ENCODE data around the gene P2RY12. TPM values are rescaled to one million over a fixed set of nuclear protein-coding genes. Genes with fewer than 3 reads are reported as not detected.

The P2RY12 gene
- total and polyA plus RNA-seq, 10 of the 15 experiments (the other 5 are each of a cell fraction or from before 2014, with no cell fraction given), result 0.27 to 1.0 (median 0.66) TPM; not detected in 2

DNA sequence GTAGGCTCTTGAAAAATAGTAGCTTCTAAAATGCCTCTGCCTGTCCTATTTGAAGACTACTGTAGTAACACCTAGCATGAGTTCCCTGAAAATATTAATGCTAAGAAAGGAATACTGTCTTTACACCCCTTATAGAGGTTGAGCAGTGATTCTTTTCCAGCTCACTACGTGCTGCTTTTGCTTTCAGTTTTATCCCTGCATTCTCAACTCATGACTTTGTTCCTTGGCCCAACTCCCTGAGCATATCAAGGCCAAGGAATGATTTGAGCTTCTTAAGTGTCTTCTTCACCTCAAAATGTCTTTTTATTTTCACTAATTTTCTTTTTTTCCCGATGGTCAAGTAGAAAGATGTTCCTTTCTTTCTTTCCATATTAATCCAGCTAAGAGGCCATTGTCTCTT is 38.7 kb downstream of the P2RY12 start:
- Histone ChIP-seq H3K4me3 (no peak overlapping the region), H4K20me1 (ENCODE audit: control insufficient read depth, insufficient read depth) (no peaks in the 10 kb centered on the region), H3K36me3 (ENCODE audit: control insufficient read depth in 2 of 2, insufficient read depth in 2 of 2, low read length in 1 of 2) (no peaks in the 10 kb centered on the region), H3K27me3 (replicated peaks in 1 of 2; ENCODE audit: control insufficient read depth in 2 of 2, insufficient read depth in 2 of 2, low read length in 1 of 2) (no peaks in the 10 kb centered on the region), H3K79me2 (ENCODE audit: control insufficient read depth, insufficient read depth, low read length) (no peaks in the 10 kb centered on the region), H3K9me3 (replicated peaks; ENCODE audit: control insufficient read depth, insufficient read depth, low read length) (no peaks in the 10 kb centered on the region), H3K27ac (ENCODE audit: control insufficient read depth, insufficient read depth) (no peak overlapping the region), H3K4me2 (ENCODE audit: control insufficient read depth, insufficient read depth) (no peak overlapping the region), H2AFZ (ENCODE audit: control insufficient read depth, low read depth, low read length) (no peak overlapping the region), H3K4me1 (ENCODE audit: control insufficient read depth, insufficient read depth, low read length) (peaks cover under 1% of the 10 kb centered on the region; the same call in 1 of the 2 replicates), H3K9ac (ENCODE audit: control insufficient read depth, insufficient read depth, low read length) (no peak overlapping the region)
- ChIA-PET RAD21 (ENCODE audit: unreplicated experiment) (interaction anchor here (1.4 kb wide), 1 partner anchor 12 kb away, joined by 3 read pairs; no protein-coding TSS in a partner anchor), POLR2A (interaction anchor here (0.5 kb wide), 1 partner anchor 22 kb away, joined by 3 read pairs; no protein-coding TSS in a partner anchor), SMC1A (ENCODE audit: uncharacterized antibody, unreplicated experiment) (interaction anchor here (1.3 kb wide), 1 partner anchor 21 kb away, joined by 4 read pairs; no protein-coding TSS in a partner anchor), CTCF (interaction anchor here (0.9 kb wide), 1 partner anchor 69 kb away, joined by 3 read pairs; no protein-coding TSS in a partner anchor)
- TF ChIP-seq SUPT20H (IDR thresholded peaks at IDR 0.05; ENCODE audit: borderline replicate concordance, control insufficient read depth, low read depth, low read length) (no peak), POLR2AphosphoS5 (IDR thresholded peaks at IDR 0.05; ENCODE audit: low read length) (no peak)
- ATAC-seq, result no peak
- intact Hi-C loops (cut with micrococcal nuclease; ENCODE audit: unreplicated experiment) (no loop called here), in situ Hi-C loops (cut with MboI) (no loop called here)
- no TSS peak for BruUV-seq (replicated peaks)
- WGBS (ENCODE audit: insufficient coverage, insufficient replicate concordance, low lambda C conversion rate, missing lambda C conversion rate), result 47% methylated on average over 2 of the region's 2 CpGs
- FAIRE-seq, result no peak
- DNase-seq (ENCODE audit: low read depth, low spot score), result no peak

DNA sequence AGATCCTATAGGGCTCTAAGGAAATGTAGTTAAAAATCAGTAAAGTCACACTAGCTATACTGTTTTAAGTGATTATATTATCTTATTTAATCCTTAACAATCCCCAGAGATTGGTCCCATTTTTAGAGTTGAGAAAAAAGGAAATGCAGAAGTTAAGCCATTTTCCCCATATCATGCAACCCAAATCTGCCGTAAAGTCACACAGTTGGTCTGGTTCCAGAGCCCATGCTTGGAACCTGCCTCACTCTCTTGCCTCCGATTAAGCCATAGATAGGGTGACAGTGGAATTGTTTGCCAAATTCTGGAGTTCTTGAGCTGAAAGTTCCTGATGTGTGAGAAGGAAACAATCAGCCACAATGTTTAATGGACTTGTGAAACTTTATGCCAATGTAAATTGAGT is 52.9 kb downstream of the P2RY12 start:
- Histone ChIP-seq H2AFZ (ENCODE audit: control insufficient read depth, low read depth, low read length) (no peak overlapping the region), H3K4me3 (no peak overlapping the region), H3K4me1 (ENCODE audit: control insufficient read depth, insufficient read depth, low read length) (no peaks in the 10 kb centered on the region), H4K20me1 (ENCODE audit: control insufficient read depth, insufficient read depth) (no peaks in the 10 kb centered on the region), H3K9me3 (replicated peaks; ENCODE audit: control insufficient read depth, insufficient read depth, low read length) (no peaks in the 10 kb centered on the region), H3K79me2 (ENCODE audit: control insufficient read depth, insufficient read depth, low read length) (no peaks in the 10 kb centered on the region), H3K9ac (ENCODE audit: control insufficient read depth, insufficient read depth, low read length) (no peak overlapping the region), H3K27me3 (replicated peaks in 1 of 2; ENCODE audit: control insufficient read depth in 2 of 2, insufficient read depth in 2 of 2, low read length in 1 of 2) (0 out of 4 replicates have a peak, but pooled peaks cover 0 to 3% of the 10 kb centered on the region in 2 experiments), H3K27ac (ENCODE audit: control insufficient read depth, insufficient read depth) (no peak overlapping the region), H3K4me2 (ENCODE audit: control insufficient read depth, insufficient read depth) (no peak overlapping the region), H3K36me3 (ENCODE audit: control insufficient read depth in 2 of 2, insufficient read depth in 2 of 2, low read length in 1 of 2) (no peaks in the 10 kb centered on the region)
- in situ Hi-C loops (cut with MboI) (no loop called here), intact Hi-C loops (cut with micrococcal nuclease; ENCODE audit: unreplicated experiment) (no loop called here)
- TF ChIP-seq SIX5 (IDR thresholded peaks at IDR 0.05; ENCODE audit: low read depth, low read length, severe bottlenecking), result no peak
- TF ChIP-seq IKZF1 (conservative IDR thresholded peaks at IDR 0.05), result no peak
- TF ChIP-seq SP1 (IDR thresholded peaks at IDR 0.05; ENCODE audit: low read depth, low read length), result no peak
- TF ChIP-seq, protein P1, sequence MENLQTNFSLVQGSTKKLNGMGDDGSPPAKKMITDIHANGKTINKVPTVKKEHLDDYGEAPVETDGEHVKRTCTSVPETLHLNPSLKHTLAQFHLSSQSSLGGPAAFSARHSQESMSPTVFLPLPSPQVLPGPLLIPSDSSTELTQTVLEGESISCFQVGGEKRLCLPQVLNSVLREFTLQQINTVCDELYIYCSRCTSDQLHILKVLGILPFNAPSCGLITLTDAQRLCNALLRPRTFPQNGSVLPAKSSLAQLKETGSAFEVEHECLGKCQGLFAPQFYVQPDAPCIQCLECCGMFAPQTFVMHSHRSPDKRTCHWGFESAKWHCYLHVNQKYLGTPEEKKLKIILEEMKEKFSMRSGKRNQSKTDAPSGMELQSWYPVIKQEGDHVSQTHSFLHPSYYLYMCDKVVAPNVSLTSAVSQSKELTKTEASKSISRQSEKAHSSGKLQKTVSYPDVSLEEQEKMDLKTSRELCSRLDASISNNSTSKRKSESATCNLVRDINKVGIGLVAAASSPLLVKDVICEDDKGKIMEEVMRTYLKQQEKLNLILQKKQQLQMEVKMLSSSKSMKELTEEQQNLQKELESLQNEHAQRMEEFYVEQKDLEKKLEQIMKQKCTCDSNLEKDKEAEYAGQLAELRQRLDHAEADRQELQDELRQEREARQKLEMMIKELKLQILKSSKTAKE (IDR thresholded peaks at IDR 0.05; ENCODE audit: low read depth, poor library complexity, severe bottlenecking), result no peak
- FAIRE-seq, result peak; percentile 72
- DNase-seq (ENCODE audit: low read depth, low spot score), result no peak
- WGBS (ENCODE audit: insufficient coverage, insufficient replicate concordance, low lambda C conversion rate, missing lambda C conversion rate), result 76% methylated on average over 2 of the region's 2 CpGs
- ChIA-PET CTCF (interaction anchor here (0.6 to 2.4 kb wide), 4 partner anchors 9 to 129 kb away, joined by 3 to 8 read pairs (median 3); partner anchors contain the start of gene GPR171), SMC1A (ENCODE audit: uncharacterized antibody, unreplicated experiment) (no interaction called here), RAD21 (ENCODE audit: unreplicated experiment) (no interaction called here), POLR2A (no interaction called here)
- BruUV-seq (replicated peaks), result no TSS peak
- no peak for ATAC-seq
